ENCODE measurements around the gene AKT1. TPM values are rescaled to one million over a fixed set of nuclear protein-coding genes. Genes with fewer than 3 reads are reported as not detected.

AKT1 gene
- total and polyA plus RNA-seq, 2 of the 13 experiments (the other 11 are each of a cell fraction or from before 2014, with no cell fraction given), result 96.2 to 116 TPM

GRCh38 chr14:104819361-104819781 lies 23.8 kb upstream of the AKT1 start:
- Histone ChIP-seq H3K4me2 (ENCODE audit: low read depth, low read length) (no peak overlapping the region), H3K9me3 (ENCODE audit: low read length) (no peaks in the 10 kb centered on the region), H3K4me3 (replicated peaks in 1 of 3; ENCODE audit: insufficient read depth in 1 of 3, low read depth in 2 of 3, low read length in 3 of 3) (no peak overlapping the region), H3K9ac (ENCODE audit: insufficient read depth, low read depth, low read length) (no peak overlapping the region), H3K4me1 (ENCODE audit: insufficient read depth, low read length) (peaks cover 50% of the 10 kb centered on the region), H3K36me3 (replicated peaks in 1 of 2; ENCODE audit: control insufficient read depth in 1 of 2, insufficient read depth in 2 of 2, low read length in 2 of 2) (no peaks in the 10 kb centered on the region; a peak in 1 of 5 replicates), H3K27me3 (ENCODE audit: control insufficient read depth in 1 of 2, insufficient read depth in 2 of 2, low read length in 2 of 2) (no peaks in the 10 kb centered on the region), H3K27ac (ENCODE audit: extremely low read length, insufficient read depth, low read length) (no peak overlapping the region), H4K20me1 (ENCODE audit: insufficient read depth, low read length) (no peaks in the 10 kb centered on the region), H3K79me2 (ENCODE audit: insufficient read depth, low read length) (peaks cover 6% of the 10 kb centered on the region), H2AFZ (ENCODE audit: low read length) (no peak overlapping the region)
- intact Hi-C loops (cut with micrococcal nuclease; ENCODE audit: unreplicated experiment), result no loop called here
- no peak for FAIRE-seq
- 86% methylated on average over 5 of the region's 12 CpGs for WGBS (ENCODE audit: low lambda C conversion rate)
- no TSS peak for BruUV-seq (replicated peaks)
- ChIA-PET CTCF (ENCODE audit: low intra/inter-chr PET ratio, low total read pairs) (no interaction called here), POLR2A (interaction anchor here (1.1 to 1.2 kb wide), 2 partner anchors 19 to 51 kb away, joined by 3 to 4 read pairs; no protein-coding TSS in a partner anchor)
- TF ChIP-seq POLR2A (IDR thresholded peaks at IDR 0.05; ENCODE audit: insufficient read depth in 1 of 2, low read depth in 2 of 2, low read length in 2 of 2), result peak in 1 of 2 experiments; percentile 24; a peak in 1 of 4 replicates
- TF ChIP-seq RBM39 (IDR thresholded peaks at IDR 0.05; ENCODE audit: low read depth, low read length, poor library complexity, severe bottlenecking), result no peak
- peak; percentile 19 for TF ChIP-seq AGO2 (optimal IDR thresholded peaks at IDR 0.05; ENCODE audit: low read depth, low read length)
- in situ Hi-C loops (cut with HindIII; ENCODE audit: extremely low pct_ligation_motif_present, low pct_unique_long_range_greater_than_20kb), result no loop called here
- ATAC-seq, result no peak
- no peak for DNase-seq (ENCODE audit: low spot score)

GRCh38 chr14:104818714-104819161 lies 23.2 kb upstream of the AKT1 start:
- H3K36me3 ChIP-seq (replicated peaks in 1 of 2; ENCODE audit: control insufficient read depth in 1 of 2, insufficient read depth in 2 of 2, low read length in 2 of 2), result no peaks in the 10 kb centered on the region; a peak in 1 of 5 replicates
- H3K27me3 ChIP-seq (ENCODE audit: control insufficient read depth in 1 of 2, insufficient read depth in 2 of 2, low read length in 2 of 2), result no peaks in the 10 kb centered on the region
- no peak overlapping the region for H3K4me2 ChIP-seq (ENCODE audit: low read depth, low read length)
- DNase-seq (ENCODE audit: low spot score) (no peak), FAIRE-seq (no peak), ATAC-seq (no peak)
- H3K4me1 ChIP-seq (ENCODE audit: insufficient read depth, low read length), result peaks cover 56% of the 10 kb centered on the region
- no peak for TF ChIP-seq RERE (CRISPR knock-in tag; IDR thresholded peaks at IDR 0.05; ENCODE audit: low read depth)
- TF ChIP-seq NCOA1 (CRISPR knock-in tag; IDR thresholded peaks at IDR 0.05), result no peak
- no peak for TF ChIP-seq ZNF225 (CRISPR knock-in tag; IDR thresholded peaks at IDR 0.05)
- TF ChIP-seq AGO2 (optimal IDR thresholded peaks at IDR 0.05; ENCODE audit: low read depth, low read length), result peak; percentile 28
- TF ChIP-seq ZFP90 (CRISPR knock-in tag; IDR thresholded peaks at IDR 0.05; ENCODE audit: borderline replicate concordance), result no peak
- no peak for TF ChIP-seq SSRP1 (CRISPR knock-in tag; IDR thresholded peaks at IDR 0.05)
- no peak overlapping the region for H2AFZ ChIP-seq (ENCODE audit: low read length)
- intact Hi-C loops (cut with micrococcal nuclease; ENCODE audit: unreplicated experiment) (no loop called here), in situ Hi-C loops (cut with HindIII; ENCODE audit: extremely low pct_ligation_motif_present, low pct_unique_long_range_greater_than_20kb) (no loop called here)
- H3K9me3 ChIP-seq (ENCODE audit: low read length), result no peaks in the 10 kb centered on the region
- BruUV-seq (replicated peaks), result no TSS peak
- H3K27ac ChIP-seq (ENCODE audit: extremely low read length, insufficient read depth, low read length), result no peak overlapping the region
- 60% methylated on average over 2 of the region's 9 CpGs for WGBS (ENCODE audit: low lambda C conversion rate)
- POLR2A ChIA-PET, result interaction anchor here (1.0 to 1.2 kb wide), 3 partner anchors 19 to 52 kb away, joined by 3 to 4 read pairs (median 3); no protein-coding TSS in a partner anchor
- no peak overlapping the region for H3K9ac ChIP-seq (ENCODE audit: insufficient read depth, low read depth, low read length)
- no peaks in the 10 kb centered on the region for H4K20me1 ChIP-seq (ENCODE audit: insufficient read depth, low read length)
- no peak overlapping the region for H3K4me3 ChIP-seq (replicated peaks in 1 of 3; ENCODE audit: insufficient read depth in 1 of 3, low read depth in 2 of 3, low read length in 3 of 3)
- CTCF ChIA-PET (ENCODE audit: low intra/inter-chr PET ratio, low total read pairs), result no interaction called here
- peaks cover 6% of the 10 kb centered on the region for H3K79me2 ChIP-seq (ENCODE audit: insufficient read depth, low read length)
